Measurements from ENCODE around the gene RAB35. TPM values are rescaled to one million over a fixed set of nuclear protein-coding genes. Genes with fewer than 3 reads are reported as not detected.

RAB35 gene
- total RNA-seq, 1 experiment from 2014 or later = 57.1 TPM

GRCh38 chr12:120093592-120094355 is 22.8 kb downstream of the RAB35 start:
- Histone ChIP-seq H3K9me2 (ENCODE audit: insufficient read depth) (no peaks in the 10 kb centered on the region), H2AFZ (ENCODE audit: low read depth, low read length, poor library complexity, severe bottlenecking) (no peak overlapping the region), H3K9me3 (ENCODE audit: control insufficient read depth in 1 of 2, insufficient read depth in 1 of 2, low read depth in 1 of 2, low read length in 2 of 2) (no peaks in the 10 kb centered on the region), H3K9ac (ENCODE audit: low read length) (no peak overlapping the region), H4K20me1 (ENCODE audit: insufficient read depth) (no peaks in the 10 kb centered on the region), H3K4me1 (ENCODE audit: control insufficient read depth in 1 of 2, insufficient read depth in 2 of 2, low read length in 2 of 2) (no peaks in the 10 kb centered on the region), H3K4me2 (ENCODE audit: low read length) (no peak overlapping the region), H3K36me3 (ENCODE audit: control insufficient read depth in 1 of 2, insufficient read depth in 2 of 2, low read length in 2 of 2) (peaks cover 5 to 13% of the 10 kb centered on the region in 2 experiments; a peak in 3 of 4 replicates), H3K4me3 (replicated peaks in 1 of 2; ENCODE audit: low read depth in 1 of 2, low read length in 2 of 2) (no peak overlapping the region), H3K27me3 (ENCODE audit: insufficient read depth, low read length) (no peaks in the 10 kb centered on the region), H3K79me2 (ENCODE audit: insufficient read depth, low read length) (no peaks in the 10 kb centered on the region; the same call in 1 of the 2 replicates), H3K27ac (ENCODE audit: low read depth, low read length) (no peak overlapping the region)
- ChIA-PET CTCF (no interaction called here), RAD21 (ENCODE audit: low non-redundant PET in 1 of 2, low total read pairs in 2 of 2, uncharacterized antibody in 2 of 2, unreplicated experiment in 2 of 2) (no interaction called here), POLR2A (no interaction called here)
- no peak for ATAC-seq
- TF ChIP-seq REST (IDR thresholded peaks at IDR 0.05; ENCODE audit: low read depth) (no peak), SRF (IDR thresholded peaks at IDR 0.05; ENCODE audit: low read depth) (no peak), FOSL1 (IDR thresholded peaks at IDR 0.05; ENCODE audit: low read depth) (no peak), CBX3 (IDR thresholded peaks at IDR 0.05; ENCODE audit: low read depth) (no peak), POLR2A (IDR thresholded peaks at IDR 0.05; ENCODE audit: borderline replicate concordance, extremely low read depth, insufficient read depth, insufficient read length) (no peak), TCF7L2 (IDR thresholded peaks at IDR 0.05; ENCODE audit: borderline replicate concordance, extremely low read depth, insufficient read depth, insufficient read length) (no peak), RAD21 (IDR thresholded peaks at IDR 0.05; ENCODE audit: low read depth) (no peak), EGR1 (IDR thresholded peaks at IDR 0.05; ENCODE audit: low read depth) (no peak), JUND (IDR thresholded peaks at IDR 0.05) (no peak), EZH2 (IDR thresholded peaks at IDR 0.05) (no peak), ZFX (IDR thresholded peaks at IDR 0.05) (no peak), ZBTB33 (IDR thresholded peaks at IDR 0.05; ENCODE audit: extremely low read depth, insufficient replicate concordance, low read length) (no peak), ATF3 (IDR thresholded peaks at IDR 0.05) (no peak), SP1 (IDR thresholded peaks at IDR 0.05; ENCODE audit: low read depth) (no peak), MAX (IDR thresholded peaks at IDR 0.05) (no peak), CTCF (IDR thresholded peaks at IDR 0.05 in 2 of 3, conservative IDR thresholded peaks at IDR 0.05 in 1 of 3; ENCODE audit: borderline replicate concordance in 1 of 3, insufficient read depth in 1 of 3, low read depth in 2 of 3, low read length in 2 of 3) (no peak), ZNF274 (IDR thresholded peaks at IDR 0.05; ENCODE audit: low read depth, low read length) (no peak), EZH2phosphoT487 (IDR thresholded peaks at IDR 0.05; ENCODE audit: borderline replicate concordance) (no peak), ELF1 (IDR thresholded peaks at IDR 0.05; ENCODE audit: borderline replicate concordance, low read depth) (no peak), POLR2AphosphoS5 (IDR thresholded peaks at IDR 0.05; ENCODE audit: low read depth, low read length) (no peak)
- intact Hi-C loops (cut with micrococcal nuclease) = no loop called here
- DNase-seq (ENCODE audit: low read depth, low spot score) = no peak
- no TSS peak for BruUV-seq (replicated peaks)
